Neural cell (in vitro differentiated cells): ENCODE measurements around the gene ZNF516. TPM values are rescaled to one million over a fixed set of nuclear protein-coding genes. Genes with fewer than 3 reads are reported as not detected.

Source experiments
- H2AFZ ChIP-seq: fragments of 200-600, 300-800 bp; sonication (generic), shearing (Covaris generic); 2 replicates; pipeline ENCODE4 v1.6.0; 2014; ENCODE audit warnings: low read depth, mild to moderate bottlenecking, antibody characterized with exemption, low read length, moderate library complexity
- H3F3A ChIP-seq: fragments of 200-600 bp; shearing (Covaris generic); 2 replicates; pipeline ENCODE4 v1.6.1; 2016; ENCODE audit warnings: mild to moderate bottlenecking, moderate library complexity, mixed read lengths, antibody characterized with exemption, low read length; ENCODE audit not compliant: insufficient read depth, poor library complexity, severe bottlenecking
- H3K27ac ChIP-seq: fragments of 200-600, 300-800 bp; sonication (generic), shearing (Covaris generic); 2 replicates; pipeline ENCODE4 v1.5.1; 2014; ENCODE audit warnings: mild to moderate bottlenecking, low read length, moderate library complexity
- H3K27me3 ChIP-seq: fragments of 300-800, 200-600 bp; sonication (generic), shearing (Covaris generic); 2 replicates; pipeline ENCODE4 v1.6.0; 2014; ENCODE audit warnings: mild to moderate bottlenecking, low read depth, low read length, moderate library complexity; ENCODE audit not compliant: insufficient read depth
- H3K36me3 ChIP-seq: fragments of 300-800, 200-600 bp; sonication (generic), shearing (Covaris generic); 2 replicates; pipeline ENCODE4 v1.5.1; 2014; ENCODE audit warnings: mild to moderate bottlenecking, antibody characterized with exemption, low read length, moderate library complexity; ENCODE audit not compliant: insufficient read depth
- H3K4me2 ChIP-seq: fragments of 300-800, 200-600 bp; sonication (generic), shearing (Covaris generic); 2 replicates; pipeline ENCODE4 v1.6.0; 2014; ENCODE audit warnings: mild to moderate bottlenecking, low read length
- H3K4me3 ChIP-seq: fragments of 300-800, 200-600 bp; sonication (generic), shearing (Covaris generic); 2 replicates; pipeline ENCODE4 v1.5.1; 2014; ENCODE audit warnings: mild to moderate bottlenecking, low read length, moderate library complexity
- H3K79me2 ChIP-seq: fragments of 200-600 bp; shearing (Covaris generic); replicated peaks from 2 replicates; pipeline ENCODE4 v1.6.0; 2014; ENCODE audit warnings: mild to moderate bottlenecking, low read length, moderate library complexity; ENCODE audit not compliant: insufficient read depth
- H3K9ac ChIP-seq: fragments of 300-800, 200-600 bp; sonication (generic), shearing (Covaris generic); 2 replicates; pipeline ENCODE4 v1.6.1; 2016; ENCODE audit warnings: mild to moderate bottlenecking, low read length, mixed read lengths
- H3K9me2 ChIP-seq: fragments of 200-600 bp; shearing (Covaris generic); 2 replicates; pipeline ENCODE4 v1.6.1; 2016; ENCODE audit warnings: mild to moderate bottlenecking, low read length, mixed read lengths; ENCODE audit not compliant: insufficient read depth
- H3K9me3 ChIP-seq: fragments of 200-600, 300-800 bp; sonication (generic), shearing (Covaris generic); 2 replicates; pipeline ENCODE4 v1.6.1; 2016; ENCODE audit warnings: mild to moderate bottlenecking, mixed run types, low read length, moderate library complexity, mixed read lengths
- H4K20me1 ChIP-seq: fragments of 200-600 bp; shearing (Covaris generic); 2 replicates; pipeline ENCODE4 v1.6.1; 2016; ENCODE audit warnings: mild to moderate bottlenecking, mixed run types; ENCODE audit not compliant: insufficient read depth
- EP300 ChIP-seq: fragments of 450-650 bp; conservative IDR thresholded peaks from 2 replicates; pipeline ENCODE4 v1.6.1; 2014; ENCODE audit warnings: antibody characterized with exemption, mild to moderate bottlenecking, moderate library complexity; ENCODE audit not compliant: poor library complexity, severe bottlenecking
- EZH2 ChIP-seq: fragments of 200-600, 300-800 bp; shearing (Covaris generic), sonication (generic); IDR thresholded peaks from 2 replicates; pipeline ENCODE4 v1.6.1; 2014; ENCODE audit warnings: antibody characterized with exemption, low read length, borderline replicate concordance, mild to moderate bottlenecking; ENCODE audit not compliant: insufficient read depth, poor library complexity, severe bottlenecking
- MXI1 ChIP-seq: fragments of 450-650 bp; conservative IDR thresholded peaks from 2 replicates; pipeline ENCODE4 v1.6.1; 2014; ENCODE audit warnings: antibody characterized with exemption, mild to moderate bottlenecking; ENCODE audit not compliant: poor library complexity, severe bottlenecking
- POLR2AphosphoS5 ChIP-seq: IDR thresholded peaks from 2 replicates; pipeline ENCODE4 v1.6.1; 2012
- RAD21 ChIP-seq: fragments of 450-650 bp; conservative IDR thresholded peaks from 2 replicates; pipeline ENCODE4 v1.6.1; 2014; ENCODE audit warnings: antibody characterized with exemption, mild to moderate bottlenecking, moderate library complexity
- REST ChIP-seq: IDR thresholded peaks from 2 replicates; pipeline ENCODE4 v1.6.1; 2012; ENCODE audit warnings: borderline replicate concordance
- SMC3 ChIP-seq: fragments of 450-650 bp; conservative IDR thresholded peaks from 2 replicates; pipeline ENCODE4 v1.6.1; 2014; ENCODE audit warnings: antibody characterized with exemption, mild to moderate bottlenecking, moderate library complexity; ENCODE audit not compliant: poor library complexity
- TAF1 ChIP-seq: IDR thresholded peaks from 2 replicates; pipeline ENCODE4 v1.6.1; 2012; ENCODE audit warnings: low read depth
- polyA plus RNA-seq: library from polyadenylated mRNA; depleted of rRNA; stranded (reverse); fragments of >200 nt; gene quantifications from 2 replicates; pipeline ENCODE4 v1.2.3, GENCODE V29; 2014
- TF ChIP-seq, protein P1 (sequence below): fragments of 450-650 bp; IDR thresholded peaks from 2 replicates; pipeline ENCODE4 v1.5.1; 2014; ENCODE audit warnings: antibody characterized with exemption, mild to moderate bottlenecking, moderate library complexity; ENCODE audit not compliant: poor library complexity, severe bottlenecking

The ZNF516 gene
- polyA plus RNA-seq, 1 donor from 2014 or later = 11.5 TPM

DNA sequence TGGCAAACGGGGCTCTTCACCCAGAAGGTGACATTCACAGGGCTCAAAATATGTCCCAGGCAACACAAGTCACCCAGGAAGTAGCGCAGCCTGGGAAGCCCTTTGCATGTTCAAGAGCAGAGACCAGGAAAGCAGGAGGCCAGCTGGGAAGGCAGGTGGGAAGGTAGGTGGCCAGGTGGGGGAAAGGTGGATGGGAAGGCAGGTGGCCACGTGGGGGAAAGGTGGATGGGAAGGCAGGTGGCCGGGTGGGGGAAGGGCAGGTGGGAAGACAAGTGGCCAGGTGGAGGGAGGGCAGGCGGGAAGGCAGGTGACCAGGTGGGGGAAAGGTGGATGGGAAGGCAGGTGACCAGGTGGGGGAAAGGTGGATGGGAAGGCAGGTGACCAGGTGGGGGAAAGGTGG is 102.7 kb downstream of the ZNF516 start:
- no peak overlapping the region for H2AFZ ChIP-seq
- no peaks in the 10 kb centered on the region for H3F3A ChIP-seq
- H3K79me2 ChIP-seq = peaks cover 59% of the 10 kb centered on the region
- no peak for TF ChIP-seq SMC3
- no peak for TF ChIP-seq EZH2
- no peak for TF ChIP-seq RAD21
- TF ChIP-seq EP300 = no peak
- TF ChIP-seq TAF1 = no peak
- no peak for TF ChIP-seq MXI1
- TF ChIP-seq REST = no peak
- TF ChIP-seq, protein P1, sequence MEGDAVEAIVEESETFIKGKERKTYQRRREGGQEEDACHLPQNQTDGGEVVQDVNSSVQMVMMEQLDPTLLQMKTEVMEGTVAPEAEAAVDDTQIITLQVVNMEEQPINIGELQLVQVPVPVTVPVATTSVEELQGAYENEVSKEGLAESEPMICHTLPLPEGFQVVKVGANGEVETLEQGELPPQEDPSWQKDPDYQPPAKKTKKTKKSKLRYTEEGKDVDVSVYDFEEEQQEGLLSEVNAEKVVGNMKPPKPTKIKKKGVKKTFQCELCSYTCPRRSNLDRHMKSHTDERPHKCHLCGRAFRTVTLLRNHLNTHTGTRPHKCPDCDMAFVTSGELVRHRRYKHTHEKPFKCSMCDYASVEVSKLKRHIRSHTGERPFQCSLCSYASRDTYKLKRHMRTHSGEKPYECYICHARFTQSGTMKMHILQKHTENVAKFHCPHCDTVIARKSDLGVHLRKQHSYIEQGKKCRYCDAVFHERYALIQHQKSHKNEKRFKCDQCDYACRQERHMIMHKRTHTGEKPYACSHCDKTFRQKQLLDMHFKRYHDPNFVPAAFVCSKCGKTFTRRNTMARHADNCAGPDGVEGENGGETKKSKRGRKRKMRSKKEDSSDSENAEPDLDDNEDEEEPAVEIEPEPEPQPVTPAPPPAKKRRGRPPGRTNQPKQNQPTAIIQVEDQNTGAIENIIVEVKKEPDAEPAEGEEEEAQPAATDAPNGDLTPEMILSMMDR = no peak
- no peak for TF ChIP-seq POLR2AphosphoS5
- H3K9ac ChIP-seq = no peak overlapping the region
- no peak overlapping the region for H3K4me2 ChIP-seq
- no peaks in the 10 kb centered on the region for H3K9me2 ChIP-seq
- no peak overlapping the region for H3K4me3 ChIP-seq
- no peak overlapping the region for H3K27ac ChIP-seq
- no peaks in the 10 kb centered on the region for H3K36me3 ChIP-seq
- no peaks in the 10 kb centered on the region for H3K27me3 ChIP-seq
- H3K9me3 ChIP-seq = peaks cover 8% of the 10 kb centered on the region
- H4K20me1 ChIP-seq = no peaks in the 10 kb centered on the region

DNA sequence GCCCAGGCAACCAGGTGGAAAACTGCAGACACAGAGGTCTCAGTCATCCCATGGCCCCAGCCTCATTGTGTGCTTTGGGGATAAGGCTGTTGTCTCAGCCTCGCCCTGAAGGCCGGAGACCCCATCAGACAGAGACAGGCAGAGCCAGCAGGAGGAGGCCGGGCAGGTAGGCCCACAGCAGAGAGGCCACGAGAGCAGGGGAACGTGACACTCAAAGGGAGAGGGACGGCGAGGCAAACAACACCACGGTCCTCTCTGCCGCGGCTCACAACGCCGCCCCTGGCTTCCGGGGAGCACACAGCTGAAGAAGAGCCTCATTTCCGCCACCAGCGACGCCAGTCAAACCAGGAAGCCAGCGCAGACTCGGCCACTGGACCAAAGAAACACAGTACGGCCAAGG is 103.3 kb downstream of the ZNF516 start:
- Histone ChIP-seq H3K4me2 (no peak overlapping the region), H3K4me3 (no peak overlapping the region), H3K79me2 (peaks cover 59% of the 10 kb centered on the region), H4K20me1 (no peaks in the 10 kb centered on the region), H3K36me3 (no peaks in the 10 kb centered on the region), H3K27me3 (no peaks in the 10 kb centered on the region), H3K9me2 (no peaks in the 10 kb centered on the region), H3K9ac (no peak overlapping the region), H3K9me3 (peaks cover 8% of the 10 kb centered on the region), H3F3A (no peaks in the 10 kb centered on the region), H3K27ac (no peak overlapping the region), H2AFZ (no peak overlapping the region)
- no peak for TF ChIP-seq POLR2AphosphoS5
- no peak for TF ChIP-seq RAD21
- no peak for TF ChIP-seq MXI1
- no peak for TF ChIP-seq EZH2
- TF ChIP-seq, protein P1 = no peak
- TF ChIP-seq REST = no peak
- TF ChIP-seq EP300 = no peak
- no peak for TF ChIP-seq TAF1
- no peak for TF ChIP-seq SMC3
